ENCODE data around the gene COQ7.

GRCh38 chr16:19095654-19096053, 28.2 kb downstream of the COQ7 start:
- TF ChIP-seq POLR2A (IDR thresholded peaks at IDR 0.05; ENCODE audit: low read depth, low read length) = no peak
- TF ChIP-seq CTCF (conservative IDR thresholded peaks at IDR 0.05; ENCODE audit: low read depth, low read length) = no peak
- TF ChIP-seq USF2 (IDR thresholded peaks at IDR 0.05; ENCODE audit: low read depth, low read length) = no peak
- no peak for TF ChIP-seq MAFK (IDR thresholded peaks at IDR 0.05; ENCODE audit: low read depth, low read length)
- no peak for TF ChIP-seq SMC3 (IDR thresholded peaks at IDR 0.05; ENCODE audit: low read depth, low read length)
- no peak for TF ChIP-seq CHD1 (IDR thresholded peaks at IDR 0.05; ENCODE audit: low read depth, low read length)
- TF ChIP-seq RAD21 (IDR thresholded peaks at IDR 0.05; ENCODE audit: low read length) = no peak
- no peak for TF ChIP-seq MXI1 (IDR thresholded peaks at IDR 0.05; ENCODE audit: borderline replicate concordance, low read depth, low read length)
- no peak for TF ChIP-seq NFE2L2 (IDR thresholded peaks at IDR 0.05; ENCODE audit: low read depth, low read length)
- no peak for TF ChIP-seq RCOR1 (IDR thresholded peaks at IDR 0.05; ENCODE audit: insufficient replicate concordance, low read length)
- no peak for TF ChIP-seq ELK1 (IDR thresholded peaks at IDR 0.05; ENCODE audit: borderline replicate concordance, low read depth, low read length)
- no peak for TF ChIP-seq CEBPB (IDR thresholded peaks at IDR 0.05; ENCODE audit: low read depth, low read length)
- no peak for TF ChIP-seq RFX5 (IDR thresholded peaks at IDR 0.05; ENCODE audit: low read depth, low read length)
